ENCODE results near the gene SUPT7L.

Gene SUPT7L

GRCh38 chr2:27621524-27621923 lies 41.9 kb downstream of the SUPT7L start:
- no peak overlapping the region for H3K4me2 ChIP-seq (ENCODE audit: low read length)
- no peak overlapping the region for H3K9ac ChIP-seq
- H3K9me3 ChIP-seq (ENCODE audit: control insufficient read depth, low read length), result no peaks in the 10 kb centered on the region
- no peaks in the 10 kb centered on the region for H3K4me1 ChIP-seq
- no peak overlapping the region for H3K27ac ChIP-seq
- no peaks in the 10 kb centered on the region for H3K27me3 ChIP-seq (ENCODE audit: control insufficient read depth, insufficient read depth, low read length)
- H3K36me3 ChIP-seq (ENCODE audit: control insufficient read depth, insufficient read depth, low read length), result no peaks in the 10 kb centered on the region
- no peaks in the 10 kb centered on the region for H3K79me2 ChIP-seq
- H2AFZ ChIP-seq, result no peak overlapping the region
- no peak overlapping the region for H3K4me3 ChIP-seq (ENCODE audit: low read depth, low read length)
- no peak for TF ChIP-seq CTCF (IDR thresholded peaks at IDR 0.05)

DNA sequence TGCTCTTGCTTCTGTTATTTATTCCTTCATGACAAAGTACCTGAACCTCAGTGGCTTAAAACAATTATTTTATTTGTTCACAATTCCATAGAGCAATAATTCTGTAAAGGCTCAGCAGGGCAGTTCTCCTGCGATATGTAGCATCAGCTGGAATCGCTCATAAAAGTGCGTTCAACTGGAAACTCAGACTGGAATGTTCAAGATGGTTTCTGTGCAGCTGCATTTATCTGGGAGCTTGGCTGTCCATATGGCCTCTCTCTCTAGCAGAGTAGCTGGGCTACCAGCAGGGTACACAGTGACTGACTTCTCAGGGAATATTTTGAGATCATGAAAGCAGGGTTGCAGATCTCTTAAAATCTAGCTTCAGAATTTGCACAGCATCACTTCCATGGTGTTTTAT lies 48.1 kb downstream of the SUPT7L start:
- Histone ChIP-seq H3K9me3 (ENCODE audit: control insufficient read depth, low read length) (no peaks in the 10 kb centered on the region), H3K27ac (no peak overlapping the region), H3K36me3 (ENCODE audit: control insufficient read depth, insufficient read depth, low read length) (no peaks in the 10 kb centered on the region), H3K4me1 (no peaks in the 10 kb centered on the region), H3K4me2 (ENCODE audit: low read length) (no peak overlapping the region), H3K4me3 (ENCODE audit: low read depth, low read length) (no peak overlapping the region), H3K79me2 (peaks cover 2% of the 10 kb centered on the region), H2AFZ (no peak overlapping the region), H3K27me3 (ENCODE audit: control insufficient read depth, insufficient read depth, low read length) (no peaks in the 10 kb centered on the region), H3K9ac (no peak overlapping the region)
- TF ChIP-seq CTCF (IDR thresholded peaks at IDR 0.05), result no peak

GRCh38 chr2:27613985-27614384 lies 49.4 kb downstream of the SUPT7L start:
- Histone ChIP-seq H3K79me2 (peaks cover 2% of the 10 kb centered on the region), H3K4me2 (ENCODE audit: low read length) (no peak overlapping the region), H3K36me3 (ENCODE audit: control insufficient read depth, insufficient read depth, low read length) (no peaks in the 10 kb centered on the region), H3K9me3 (ENCODE audit: control insufficient read depth, low read length) (no peaks in the 10 kb centered on the region), H3K4me3 (ENCODE audit: low read depth, low read length) (no peak overlapping the region), H3K27ac (no peak overlapping the region), H3K27me3 (ENCODE audit: control insufficient read depth, insufficient read depth, low read length) (no peaks in the 10 kb centered on the region), H3K9ac (no peak overlapping the region), H3K4me1 (no peaks in the 10 kb centered on the region), H2AFZ (no peak overlapping the region)
- TF ChIP-seq CTCF (IDR thresholded peaks at IDR 0.05), result no peak

GRCh38 chr2:27606611-27607010 lies 56.8 kb downstream of the SUPT7L start:
- H3K4me3 ChIP-seq (ENCODE audit: low read depth, low read length), result no peak overlapping the region
- H3K4me2 ChIP-seq (ENCODE audit: low read length), result no peak overlapping the region
- H2AFZ ChIP-seq, result no peak overlapping the region
- H3K9me3 ChIP-seq (ENCODE audit: control insufficient read depth, low read length), result no peaks in the 10 kb centered on the region
- TF ChIP-seq CTCF (IDR thresholded peaks at IDR 0.05), result no peak
- no peak overlapping the region for H3K27ac ChIP-seq
- H3K9ac ChIP-seq, result no peak overlapping the region
- peaks cover 5% of the 10 kb centered on the region for H3K79me2 ChIP-seq
- H3K36me3 ChIP-seq (ENCODE audit: control insufficient read depth, insufficient read depth, low read length), result no peaks in the 10 kb centered on the region
- H3K27me3 ChIP-seq (ENCODE audit: control insufficient read depth, insufficient read depth, low read length), result no peaks in the 10 kb centered on the region
- peaks cover 5% of the 10 kb centered on the region for H3K4me1 ChIP-seq

Measured in parathyroid adenoma (tissue), 2 donors.